AG09319 (cell line): Measurements from ENCODE around the gene BIRC7.

Source experiments
- DNase-seq: peaks from one replicate; pipeline ENCODE4 v3.0.0-alpha.2; 2010; ENCODE audit warnings: low read depth; ENCODE audit errors: extremely low read depth
- TF ChIP-seq, protein P1 (sequence below): IDR thresholded peaks from 2 replicates; pipeline ENCODE4 v1.5.1; 2011; ENCODE audit warnings: low read depth, mild to moderate bottlenecking, inconsistent platforms, low read length, moderate library complexity

BIRC7 gene

DNA sequence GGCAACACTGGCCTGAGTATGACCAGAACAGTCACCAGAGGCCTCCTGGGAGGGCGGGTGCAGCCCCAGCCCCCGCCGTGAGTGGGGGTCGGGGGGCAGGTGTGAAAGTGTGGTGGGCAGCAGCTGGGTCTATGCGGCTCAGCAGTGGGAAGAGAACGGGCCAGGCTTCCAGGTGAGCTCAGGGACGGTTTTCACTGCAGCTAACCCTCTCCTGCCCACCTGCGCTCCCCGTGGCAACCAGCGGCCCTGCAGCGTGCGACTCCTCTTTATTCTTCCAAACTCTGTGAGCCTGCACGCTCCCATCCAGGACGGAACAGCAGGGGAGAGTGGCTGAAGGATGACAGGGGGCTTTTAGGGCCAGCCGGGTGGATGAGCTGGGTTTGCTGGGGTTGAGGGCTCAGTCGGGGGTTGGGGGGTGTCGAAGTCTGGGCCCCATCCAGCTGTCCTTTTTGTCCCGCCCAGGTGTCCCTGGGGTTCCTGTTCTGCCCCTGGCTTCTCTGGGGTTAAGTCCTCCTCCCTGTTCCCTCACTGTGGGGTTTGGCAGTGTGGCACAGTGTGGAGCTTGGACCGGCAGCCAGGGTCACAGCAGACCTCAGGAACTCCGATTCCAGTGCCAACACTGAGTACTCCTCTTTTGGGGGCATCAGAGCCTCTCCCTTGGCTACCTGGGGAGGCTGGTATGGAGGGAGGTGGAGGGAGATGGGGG lies 859 bp upstream of the BIRC7 start:
- TF ChIP-seq, protein P1, sequence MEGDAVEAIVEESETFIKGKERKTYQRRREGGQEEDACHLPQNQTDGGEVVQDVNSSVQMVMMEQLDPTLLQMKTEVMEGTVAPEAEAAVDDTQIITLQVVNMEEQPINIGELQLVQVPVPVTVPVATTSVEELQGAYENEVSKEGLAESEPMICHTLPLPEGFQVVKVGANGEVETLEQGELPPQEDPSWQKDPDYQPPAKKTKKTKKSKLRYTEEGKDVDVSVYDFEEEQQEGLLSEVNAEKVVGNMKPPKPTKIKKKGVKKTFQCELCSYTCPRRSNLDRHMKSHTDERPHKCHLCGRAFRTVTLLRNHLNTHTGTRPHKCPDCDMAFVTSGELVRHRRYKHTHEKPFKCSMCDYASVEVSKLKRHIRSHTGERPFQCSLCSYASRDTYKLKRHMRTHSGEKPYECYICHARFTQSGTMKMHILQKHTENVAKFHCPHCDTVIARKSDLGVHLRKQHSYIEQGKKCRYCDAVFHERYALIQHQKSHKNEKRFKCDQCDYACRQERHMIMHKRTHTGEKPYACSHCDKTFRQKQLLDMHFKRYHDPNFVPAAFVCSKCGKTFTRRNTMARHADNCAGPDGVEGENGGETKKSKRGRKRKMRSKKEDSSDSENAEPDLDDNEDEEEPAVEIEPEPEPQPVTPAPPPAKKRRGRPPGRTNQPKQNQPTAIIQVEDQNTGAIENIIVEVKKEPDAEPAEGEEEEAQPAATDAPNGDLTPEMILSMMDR = peak; percentile 26
- no peak for DNase-seq

DNA sequence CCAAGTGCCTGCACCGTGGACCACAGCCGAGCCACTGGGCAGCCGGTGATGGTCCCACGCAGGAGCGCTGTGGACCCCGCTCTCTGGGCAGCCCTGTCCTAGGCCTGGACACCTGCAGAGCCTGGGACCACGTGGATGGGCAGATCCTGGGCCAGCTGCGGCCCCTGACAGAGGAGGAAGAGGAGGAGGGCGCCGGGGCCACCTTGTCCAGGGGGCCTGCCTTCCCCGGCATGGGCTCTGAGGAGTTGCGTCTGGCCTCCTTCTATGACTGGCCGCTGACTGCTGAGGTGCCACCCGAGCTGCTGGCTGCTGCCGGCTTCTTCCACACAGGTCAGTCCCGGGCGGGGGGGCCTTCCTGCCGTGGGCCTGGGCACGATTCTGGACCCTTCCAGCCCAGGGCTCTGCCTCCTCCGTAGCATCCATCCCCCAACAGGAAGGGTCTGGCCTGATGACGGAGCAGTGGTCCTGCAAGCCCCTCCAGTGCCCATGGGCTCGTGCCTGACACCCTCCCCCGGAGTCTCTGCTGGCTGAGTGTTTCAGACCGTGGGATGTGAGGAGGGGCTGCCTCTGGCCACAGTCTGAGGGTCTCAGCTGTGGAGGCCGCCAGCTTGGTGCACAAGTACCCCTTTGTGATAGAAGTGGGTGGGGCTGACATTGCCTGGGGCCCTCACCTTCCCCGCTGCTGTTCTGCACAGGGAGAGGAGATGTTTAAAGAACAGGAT lies 572 bp downstream of the BIRC7 start:
- TF ChIP-seq, protein P1 = no peak
- DNase-seq = no peak

DNA sequence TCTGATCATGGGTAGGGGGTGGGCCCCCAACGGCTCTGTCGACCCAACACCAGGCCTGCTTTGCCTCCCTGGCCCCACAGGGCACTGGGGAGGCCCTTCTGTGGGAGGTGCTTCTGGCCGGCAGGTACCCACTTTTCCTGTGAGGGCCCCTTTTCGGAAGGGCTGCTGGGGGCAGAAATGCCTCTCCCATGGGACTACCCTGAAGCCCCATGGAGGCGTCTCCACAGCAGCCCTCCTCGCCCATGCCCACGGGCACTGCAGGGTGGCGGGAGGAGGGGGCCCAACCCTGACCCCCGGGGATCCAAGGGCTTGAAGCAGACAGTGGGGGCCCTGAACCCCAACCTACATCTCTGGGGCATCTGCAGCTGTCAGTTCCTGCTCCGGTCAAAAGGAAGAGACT lies 2.3 kb downstream of the BIRC7 start:
- TF ChIP-seq, protein P1 = no peak

DNA sequence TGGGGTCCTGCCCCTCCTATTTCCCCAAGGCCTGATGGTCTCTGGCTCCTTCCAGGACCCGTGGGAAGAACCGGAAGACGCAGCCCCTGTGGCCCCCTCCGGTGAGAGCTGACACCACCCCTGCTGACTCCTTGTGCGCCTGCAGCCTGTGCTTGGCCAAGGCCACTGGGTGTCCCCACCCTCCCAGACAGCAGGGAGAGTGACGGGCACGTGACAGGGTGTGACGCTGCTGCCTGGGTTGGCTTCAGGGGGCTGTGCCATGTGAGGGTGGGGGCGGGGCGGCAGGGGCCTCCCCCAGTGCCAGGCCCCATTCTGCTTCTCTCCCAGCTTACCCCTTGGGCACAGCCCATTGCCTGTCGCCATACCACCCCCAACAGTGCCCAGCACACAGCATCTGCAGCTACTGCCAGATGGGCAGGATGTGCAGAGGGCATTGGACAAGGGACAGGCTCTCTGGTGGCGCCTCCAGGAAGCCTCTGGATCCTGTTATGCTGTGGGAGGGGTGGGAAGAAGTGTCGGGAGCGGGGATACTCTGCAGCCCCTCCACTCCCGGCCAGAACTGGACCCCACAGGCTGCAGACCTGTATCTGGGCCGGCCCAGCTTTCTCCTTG lies 2.9 kb downstream of the BIRC7 start:
- TF ChIP-seq, protein P1 = no peak
- no peak for DNase-seq

More for the DNA sequence above, 2.3 kb downstream of the BIRC7 start:
- DNase-seq = no peak

DNA sequence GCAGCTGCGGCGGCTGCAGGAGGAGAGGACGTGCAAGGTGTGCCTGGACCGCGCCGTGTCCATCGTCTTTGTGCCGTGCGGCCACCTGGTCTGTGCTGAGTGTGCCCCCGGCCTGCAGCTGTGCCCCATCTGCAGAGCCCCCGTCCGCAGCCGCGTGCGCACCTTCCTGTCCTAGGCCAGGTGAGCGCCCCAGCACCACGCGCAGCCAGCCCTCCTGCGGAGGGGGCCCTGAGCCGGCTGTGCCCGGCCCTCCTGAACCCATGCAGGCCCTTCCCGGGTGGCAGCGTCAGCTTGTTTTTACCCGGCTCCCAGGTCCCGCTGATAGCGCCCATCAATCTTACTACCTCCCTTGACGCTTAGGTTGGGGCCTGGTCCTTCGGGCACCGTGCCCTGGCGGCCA lies 3.7 kb downstream of the BIRC7 start:
- no peak for DNase-seq
- TF ChIP-seq, protein P1 = no peak

DNA sequence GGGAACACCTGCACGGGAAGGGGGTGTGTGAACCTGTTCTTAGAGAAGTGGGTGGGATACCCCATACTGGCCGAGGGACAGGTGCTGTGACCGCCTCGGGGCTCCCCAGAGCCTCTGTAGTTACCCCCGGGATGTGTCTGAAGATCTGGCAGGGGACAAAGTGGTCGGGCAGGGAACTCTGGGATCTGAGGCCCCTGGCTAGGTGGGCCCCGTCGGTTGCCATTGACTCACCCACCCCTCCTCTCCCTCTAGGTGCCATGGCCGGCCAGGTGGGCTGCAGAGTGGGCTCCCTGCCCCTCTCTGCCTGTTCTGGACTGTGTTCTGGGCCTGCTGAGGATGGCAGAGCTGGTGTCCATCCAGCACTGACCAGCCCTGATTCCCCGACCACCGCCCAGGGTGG lies 4.3 kb downstream of the BIRC7 start:
- TF ChIP-seq, protein P1 = no peak
- DNase-seq = no peak

DNA sequence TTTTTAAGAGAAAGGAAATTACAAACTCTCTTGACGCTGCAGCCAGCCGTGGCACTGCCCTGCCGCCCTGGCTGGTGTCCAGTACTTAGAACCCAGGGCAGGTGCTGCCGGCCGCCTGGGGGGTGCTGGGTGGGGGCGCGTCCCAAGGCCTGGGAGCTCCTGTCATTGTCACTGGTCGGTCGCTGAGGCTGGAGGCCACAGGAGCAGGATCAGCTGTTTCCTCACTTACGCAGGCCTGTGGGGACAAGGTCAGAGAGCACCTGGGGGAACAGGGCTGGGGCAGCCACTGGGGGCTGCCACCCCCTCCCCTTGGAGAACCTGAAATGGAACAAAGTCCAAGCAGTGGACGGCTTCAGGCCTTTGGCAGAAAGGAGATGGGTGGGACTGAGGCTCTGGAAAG lies 5.6 kb downstream of the BIRC7 start:
- TF ChIP-seq, protein P1 = no peak
- no peak for DNase-seq
